Sigmoid colon (tissue), 4 donors: ENCODE data around the gene EHF.

ENCODE experiments used
- CTCF ChIP-seq, 4 experiments: fragments of 450-650 bp in 3 of 4; fragments of 200-600 bp in 1 of 4; IDR thresholded peaks; one replicate each; pipeline ENCODE4 v1.5.1; 2016 to 2019; ENCODE audit warnings: antibody characterized with exemption in 4 of 4, mild to moderate bottlenecking in 3 of 4, moderate library complexity in 2 of 4
- EP300 ChIP-seq, 4 donors: sonication (generic); formaldehyde crosslinking; IDR thresholded peaks; one replicate each; pipeline ENCODE4 v1.6.1; 2017; ENCODE audit warnings: antibody characterized with exemption in 4 of 4
- POLR2A ChIP-seq, 2 donors: fragments of 450-650 bp; IDR thresholded peaks; one replicate each; pipeline ENCODE4 v1.6.1; 2016; ENCODE audit warnings: antibody characterized with exemption in 2 of 2, mild to moderate bottlenecking in 2 of 2, moderate library complexity in 2 of 2
- POLR2AphosphoS5 ChIP-seq, 4 donors: sonication (generic); formaldehyde crosslinking; IDR thresholded peaks; one replicate each; pipeline ENCODE4 v1.6.1; 2017; ENCODE audit warnings: antibody characterized with exemption in 4 of 4

- TF ChIP-seq POLR2A (IDR thresholded peaks at IDR 0.05), result no peak
- no peak for TF ChIP-seq CTCF (IDR thresholded peaks at IDR 0.05)
- TF ChIP-seq POLR2AphosphoS5 (IDR thresholded peaks at IDR 0.05), result no peak
- TF ChIP-seq EP300 (IDR thresholded peaks at IDR 0.05), result no peak
These were observed 59.3 kb downstream of the EHF start for GRCh38 chr11:34680206-34680605.
